GM13976 (cell line): Measurements from ENCODE around the gene TUBGCP3.
A peak's percentile ranks its signal among the peaks of the same experiment; 100 is the strongest.

ENCODE experiments used
- DNase-seq: peaks from one replicate; pipeline ENCODE4 v3.0.0; 2012; ENCODE audit warnings: low spot score
- CTCF ChIP-seq: IDR thresholded peaks from 2 replicates; pipeline ENCODE4 v1.5.1; 2012; ENCODE audit warnings: borderline replicate concordance, mild to moderate bottlenecking; ENCODE audit not compliant: insufficient read depth; ENCODE audit errors: extremely low read depth, missing control alignments, control extremely low read depth
- in situ Hi-C: fragments of 300-500 bp; cut with MboI; formaldehyde crosslinking; loops from one replicate; pipeline ENCODE4 v1.12.0; 2022; ENCODE audit warnings: low sequenced_read_pairs, mixed read lengths, inconsistent platforms; ENCODE audit not compliant: unreplicated experiment

TUBGCP3 gene

DNA sequence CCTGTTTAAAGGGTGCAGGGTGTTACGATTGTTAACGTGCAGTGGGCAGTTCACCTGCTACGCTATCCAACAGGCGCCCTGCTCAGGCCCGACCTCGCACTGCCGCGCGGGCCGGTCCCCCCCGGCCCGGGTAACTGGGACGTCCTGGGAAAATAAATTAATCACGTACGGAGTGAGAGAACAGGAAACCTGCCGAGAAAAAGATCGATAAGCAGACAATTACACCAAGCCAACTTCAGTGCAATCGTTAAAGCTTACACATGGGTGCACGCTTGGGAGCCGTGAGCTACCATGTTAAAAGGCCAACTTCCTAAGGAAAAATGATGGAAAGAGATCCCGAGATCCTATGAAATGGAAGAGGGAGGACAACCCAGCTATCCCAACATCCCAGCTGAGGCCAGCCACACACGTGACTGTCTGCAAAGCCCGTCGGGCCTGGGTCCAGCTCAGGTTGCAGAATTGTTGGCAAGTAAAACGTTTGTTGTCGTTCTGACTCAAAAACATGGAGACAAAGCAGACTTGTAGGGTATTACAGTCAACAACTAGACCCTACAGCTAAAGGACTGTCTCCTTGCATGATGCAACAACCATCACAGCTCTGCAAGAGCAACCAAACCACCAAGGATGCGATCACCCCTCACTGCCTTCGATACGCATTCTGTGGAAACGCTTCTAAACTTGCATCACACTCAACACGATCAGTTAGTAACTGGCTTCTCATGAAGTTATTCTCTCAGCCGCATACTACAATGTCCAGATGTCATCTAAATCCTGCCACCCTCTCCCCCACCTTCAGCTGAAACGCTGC, 741 bp upstream of the TUBGCP3 start:
- DNase-seq: no peak
- no peak for TF ChIP-seq CTCF
- in situ Hi-C loops: no loop called here

- in situ Hi-C loops: no loop called here
- peak; percentile 39 for TF ChIP-seq CTCF
- peak; percentile 88 for DNase-seq
Measured at GRCh38 chr13:112587212-112587763, 665 bp downstream of the TUBGCP3 start.

GRCh38 chr13:112586334-112586960, 1.5 kb downstream of the TUBGCP3 start:
- TF ChIP-seq CTCF: no peak
- DNase-seq: peak; percentile 55
- in situ Hi-C loops: no loop called here

GRCh38 chr13:112583592-112584277, 4.2 kb downstream of the TUBGCP3 start:
- TF ChIP-seq CTCF: no peak
- peak; percentile 68 for DNase-seq
- in situ Hi-C loops: no loop called here

GRCh38 chr13:112582263-112582662, 5.7 kb downstream of the TUBGCP3 start:
- DNase-seq: no peak
- TF ChIP-seq CTCF: no peak
- in situ Hi-C loops: no loop called here

- no peak for TF ChIP-seq CTCF
- in situ Hi-C loops: no loop called here
- no peak for DNase-seq
Measured at GRCh38 chr13:112580912-112581311, 7.0 kb downstream of the TUBGCP3 start.
